LNCAP (cell line): Measurements from ENCODE around the gene PLA2G2D.

Source experiments
- CTCF ChIP-seq: fragments of 450-650 bp; IDR thresholded peaks from 2 replicates; pipeline ENCODE4 v1.5.1; 2017; ENCODE audit warnings: mild to moderate bottlenecking

PLA2G2D gene

DNA sequence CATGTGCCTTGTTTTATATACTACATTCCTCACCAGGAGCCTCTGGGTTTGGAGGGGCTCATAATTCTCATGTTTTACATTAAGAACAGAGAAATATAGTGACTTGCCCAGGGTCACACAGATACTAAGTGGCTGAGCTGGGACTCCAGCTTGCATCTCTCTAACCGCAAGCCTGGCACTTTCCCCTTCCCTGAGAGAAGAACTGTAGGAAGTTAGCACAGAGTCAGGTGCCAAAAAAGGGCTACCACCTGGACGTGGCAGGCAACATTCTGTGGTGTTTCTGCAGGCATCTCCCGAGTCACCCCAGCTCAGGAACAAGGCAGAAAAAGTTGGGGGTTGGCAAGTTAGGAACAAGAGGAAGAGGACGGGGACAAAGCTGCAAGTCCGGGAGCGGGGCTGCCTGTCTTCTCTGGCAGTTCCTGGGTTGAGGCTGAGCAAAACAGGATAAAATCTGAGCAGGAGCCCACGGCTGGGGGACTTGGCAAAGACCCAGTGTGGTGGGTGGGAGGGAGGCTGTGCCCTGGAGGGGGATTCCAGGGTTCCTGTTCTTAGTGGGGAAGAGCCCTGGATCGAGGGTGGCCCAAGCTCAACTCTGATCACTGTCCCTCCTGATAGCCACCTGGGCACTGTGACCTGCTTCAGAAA is 39.6 kb downstream of the PLA2G2D start:
- no peak for TF ChIP-seq CTCF

DNA sequence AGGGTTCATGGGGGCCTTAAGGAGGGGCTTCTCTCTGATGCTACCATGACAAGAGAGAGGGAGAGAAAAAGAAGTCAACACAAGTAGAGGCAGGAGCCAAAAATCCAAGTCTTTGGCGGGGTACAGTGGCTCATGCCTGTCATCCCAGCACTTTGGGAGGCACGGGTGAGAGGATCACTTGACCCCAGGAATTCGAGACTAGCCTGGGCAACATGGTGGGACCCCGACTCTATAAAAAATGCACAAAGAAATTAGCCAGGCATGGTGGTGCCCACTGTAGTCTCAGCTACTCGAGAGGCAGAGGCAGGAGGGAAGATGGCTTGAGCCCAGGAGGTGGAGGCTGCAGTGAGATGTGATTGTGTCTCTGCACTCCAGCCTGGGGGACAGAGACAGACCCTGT is 40.6 kb downstream of the PLA2G2D start:
- no peak for TF ChIP-seq CTCF

- no peak for TF ChIP-seq CTCF
Measured at GRCh38 chr1:20078171-20078651, 41.1 kb downstream of the PLA2G2D start.

GRCh38 chr1:20076710-20077461 is 42.5 kb downstream of the PLA2G2D start:
- TF ChIP-seq CTCF, result no peak

DNA sequence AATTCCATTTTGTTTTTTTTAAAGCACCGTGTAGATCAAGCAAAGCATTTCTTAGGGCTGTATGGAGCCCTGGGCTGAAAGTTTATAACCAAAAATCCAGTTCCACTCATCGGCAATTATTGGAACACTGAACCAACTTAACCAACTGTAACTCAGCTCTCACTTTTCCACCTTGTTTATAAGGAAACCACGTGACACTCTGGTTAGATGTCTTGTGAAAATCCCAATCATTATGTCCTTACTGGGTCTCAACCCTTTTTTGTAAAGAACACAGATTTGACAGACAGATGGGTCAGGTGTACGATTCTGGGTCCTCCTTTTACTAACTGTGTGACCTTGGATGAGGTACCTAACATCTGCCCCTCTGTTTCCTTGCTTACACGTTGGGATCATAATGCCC is 43.1 kb downstream of the PLA2G2D start:
- TF ChIP-seq CTCF, result no peak

- no peak for TF ChIP-seq CTCF
Measured at GRCh38 chr1:20075345-20075744, 44.0 kb downstream of the PLA2G2D start.

- TF ChIP-seq CTCF, result no peak
Measured at GRCh38 chr1:20074725-20075171, 44.6 kb downstream of the PLA2G2D start.
